OCI-LY1 (cell line): ENCODE measurements around the gene ICA1.

Source experiments
- EZH2 ChIP-seq: fragments of 200-600 bp; sonication (generic), shearing (Covaris generic); IDR thresholded peaks from 2 replicates; pipeline ENCODE4 v1.8.0; 2017; ENCODE audit warnings: borderline replicate concordance, mixed run types, mild to moderate bottlenecking, antibody characterized with exemption, low read length, moderate library complexity, mixed read lengths
- TF ChIP-seq, protein P1 (sequence below): fragments of 200-600 bp; sonication (generic), shearing (Covaris generic); IDR thresholded peaks from 2 replicates; pipeline ENCODE4 v1.5.1; 2017; ENCODE audit warnings: mild to moderate bottlenecking, antibody characterized with exemption, low read length, moderate library complexity, mixed read lengths

- TF ChIP-seq, protein P1, sequence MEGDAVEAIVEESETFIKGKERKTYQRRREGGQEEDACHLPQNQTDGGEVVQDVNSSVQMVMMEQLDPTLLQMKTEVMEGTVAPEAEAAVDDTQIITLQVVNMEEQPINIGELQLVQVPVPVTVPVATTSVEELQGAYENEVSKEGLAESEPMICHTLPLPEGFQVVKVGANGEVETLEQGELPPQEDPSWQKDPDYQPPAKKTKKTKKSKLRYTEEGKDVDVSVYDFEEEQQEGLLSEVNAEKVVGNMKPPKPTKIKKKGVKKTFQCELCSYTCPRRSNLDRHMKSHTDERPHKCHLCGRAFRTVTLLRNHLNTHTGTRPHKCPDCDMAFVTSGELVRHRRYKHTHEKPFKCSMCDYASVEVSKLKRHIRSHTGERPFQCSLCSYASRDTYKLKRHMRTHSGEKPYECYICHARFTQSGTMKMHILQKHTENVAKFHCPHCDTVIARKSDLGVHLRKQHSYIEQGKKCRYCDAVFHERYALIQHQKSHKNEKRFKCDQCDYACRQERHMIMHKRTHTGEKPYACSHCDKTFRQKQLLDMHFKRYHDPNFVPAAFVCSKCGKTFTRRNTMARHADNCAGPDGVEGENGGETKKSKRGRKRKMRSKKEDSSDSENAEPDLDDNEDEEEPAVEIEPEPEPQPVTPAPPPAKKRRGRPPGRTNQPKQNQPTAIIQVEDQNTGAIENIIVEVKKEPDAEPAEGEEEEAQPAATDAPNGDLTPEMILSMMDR = no peak
- no peak for TF ChIP-seq EZH2
Measured at GRCh38 chr7:8125680-8126444, 136.1 kb downstream of the ICA1 start.
